CD4-positive, alpha-beta T cell treated with Interleukin-4 for 1 hour (primary cell): Measurements from ENCODE around the gene FHL3.
"Not testable (repeated sequence)": the region's sequence is repeated elsewhere in the genome, so short reads cannot be mapped to it uniquely, and the experiment has no call there.

Source experiments
- DNase-seq, 2 donors: peaks; one replicate each; pipeline ENCODE4 v3.0.0-alpha.2; 2020 to 2022

The FHL3 gene

GRCh38 chr1:38034871-38035270, 29.6 kb upstream of the FHL3 start:
- no peak for DNase-seq

- not testable (repeated sequence) for DNase-seq
These were observed 27.7 kb upstream of the FHL3 start for GRCh38 chr1:38032992-38033391.

- DNase-seq, result no peak
These were observed 26.2 kb upstream of the FHL3 start for GRCh38 chr1:38031513-38031866.

GRCh38 chr1:38030596-38031512, 25.5 kb upstream of the FHL3 start:
- DNase-seq, result no peak

DNA sequence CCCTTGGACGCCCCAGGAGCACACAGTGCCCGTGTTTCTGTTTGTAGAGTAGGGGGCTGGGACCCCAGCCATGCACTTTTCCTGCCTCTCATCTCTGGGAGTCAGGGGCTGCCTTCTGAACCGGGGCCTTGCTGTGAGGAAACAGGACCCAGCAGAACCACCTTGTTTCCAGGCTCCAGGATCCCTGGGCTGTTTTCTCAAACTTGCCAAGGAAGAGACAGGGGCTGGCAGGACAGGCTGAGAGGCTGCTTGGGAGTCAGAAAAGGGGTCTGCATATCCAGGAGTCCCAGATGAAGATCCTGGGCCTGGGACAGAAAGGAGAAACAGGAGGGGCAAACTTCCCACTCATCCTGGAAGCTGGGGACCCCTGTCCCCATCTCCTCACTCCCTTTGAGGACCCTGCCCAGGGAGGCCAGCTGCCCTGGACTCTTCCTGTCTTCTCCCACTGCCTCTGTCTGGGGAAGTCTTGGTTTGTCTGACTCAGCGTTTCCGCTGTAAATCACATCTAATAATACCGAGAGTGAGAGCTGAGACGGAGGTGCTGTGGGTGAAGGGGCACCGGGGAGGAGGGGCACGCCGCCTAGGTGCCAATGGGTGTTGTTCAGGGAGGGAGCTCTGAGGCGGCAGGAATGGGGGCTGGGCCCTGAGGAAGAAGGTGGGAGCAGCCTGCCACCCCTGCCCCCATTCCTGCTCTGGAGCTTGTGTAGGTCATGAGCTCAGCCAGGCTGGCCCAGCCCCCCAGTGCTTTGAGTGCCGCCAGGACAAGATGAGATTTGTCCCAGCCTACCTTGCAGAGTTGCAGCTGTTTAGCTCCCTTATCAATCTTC, 24.6 kb upstream of the FHL3 start:
- peak; percentile 39 to 54 for DNase-seq

DNA sequence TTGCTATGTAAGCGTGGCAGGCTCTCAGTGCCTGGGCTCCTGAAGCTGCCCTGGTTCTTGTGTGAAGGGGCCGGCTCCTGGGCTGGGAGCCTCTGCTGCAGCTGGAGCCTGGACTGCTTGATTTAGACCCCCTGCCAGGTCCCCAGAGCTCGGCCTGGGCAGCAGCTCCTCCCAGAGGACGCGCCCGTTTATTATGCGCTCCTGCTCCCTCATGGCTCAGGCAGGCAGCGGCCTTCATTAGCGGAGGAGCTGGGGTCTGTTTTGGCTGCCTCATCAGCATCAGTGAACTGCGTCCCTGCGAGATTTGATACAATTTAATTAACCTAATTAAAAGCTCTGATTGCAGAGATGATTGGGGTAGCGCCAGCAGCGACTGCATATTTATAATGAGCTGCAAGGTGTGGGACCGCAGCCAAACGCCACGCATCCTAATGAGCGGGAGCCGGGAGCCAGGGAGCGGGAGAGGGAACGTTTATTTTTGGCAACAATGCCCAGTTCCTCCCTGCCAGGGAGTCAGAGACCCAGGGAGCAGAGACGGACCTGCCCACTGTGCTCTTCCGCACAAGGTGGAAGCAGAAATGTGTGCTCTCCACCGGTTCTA, 23.9 kb upstream of the FHL3 start:
- DNase-seq, result no peak

- DNase-seq, result no peak
These were observed 23.4 kb upstream of the FHL3 start for GRCh38 chr1:38028671-38029070.

DNA sequence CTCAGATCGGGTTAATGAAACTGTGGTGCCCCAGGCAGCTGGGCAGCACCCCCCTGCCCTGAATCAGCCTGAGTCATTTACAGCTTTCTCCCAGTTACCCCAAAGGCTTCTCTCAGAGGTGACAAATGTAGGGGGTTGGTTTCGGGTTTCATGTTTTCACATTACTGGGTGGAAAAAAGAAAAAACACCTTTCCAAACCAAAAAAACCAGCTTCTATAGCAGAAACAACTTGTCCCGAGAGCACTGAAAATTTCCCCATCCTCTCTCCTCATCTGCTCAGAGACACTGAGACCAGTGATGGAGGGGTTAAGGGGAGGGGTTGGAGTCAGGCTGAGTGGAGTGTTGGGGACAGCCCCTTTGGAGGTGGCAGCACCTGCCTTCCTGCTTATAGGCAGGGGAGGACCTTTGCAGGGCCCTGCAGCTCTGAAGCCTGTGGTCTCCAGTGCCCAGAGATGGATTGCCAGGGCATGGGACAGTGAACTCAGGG, 22.8 kb upstream of the FHL3 start:
- no peak for DNase-seq

- no peak for DNase-seq
These were observed 22.1 kb upstream of the FHL3 start for GRCh38 chr1:38027201-38028104.

DNA sequence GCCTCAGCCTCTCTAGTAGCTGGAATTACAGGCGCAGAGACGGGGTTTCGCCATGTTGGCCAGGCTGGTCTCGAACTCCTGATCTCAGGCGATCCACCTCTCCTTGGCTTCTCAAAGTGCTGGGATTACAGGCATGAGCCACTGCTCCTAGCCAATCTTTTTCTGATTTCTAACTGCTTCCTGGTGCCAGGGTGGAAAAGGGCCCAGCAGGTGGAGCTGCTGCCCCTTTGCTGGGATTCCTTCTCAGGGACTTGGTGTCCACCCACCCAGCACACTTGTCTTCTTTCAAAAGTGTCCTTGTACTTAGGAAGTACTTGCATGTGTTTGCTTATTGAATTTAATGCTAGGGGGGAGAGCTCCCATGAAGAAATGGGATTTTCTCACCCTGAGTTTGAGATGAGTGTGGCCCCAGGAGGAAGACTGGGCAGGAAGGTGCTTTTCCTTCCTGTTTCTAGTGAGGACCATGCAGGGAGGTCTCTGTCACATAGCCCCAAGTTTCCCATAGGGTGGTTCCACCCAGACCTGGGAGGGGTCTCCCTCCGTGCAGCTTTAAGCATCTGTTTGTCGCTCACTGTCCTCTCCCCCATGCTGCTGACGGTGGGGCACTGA, 21.4 kb upstream of the FHL3 start:
- no peak for DNase-seq

- no peak for DNase-seq
These were observed 20.4 kb upstream of the FHL3 start for GRCh38 chr1:38025664-38026063.

GRCh38 chr1:38025233-38025632, 19.9 kb upstream of the FHL3 start:
- no peak for DNase-seq

DNA sequence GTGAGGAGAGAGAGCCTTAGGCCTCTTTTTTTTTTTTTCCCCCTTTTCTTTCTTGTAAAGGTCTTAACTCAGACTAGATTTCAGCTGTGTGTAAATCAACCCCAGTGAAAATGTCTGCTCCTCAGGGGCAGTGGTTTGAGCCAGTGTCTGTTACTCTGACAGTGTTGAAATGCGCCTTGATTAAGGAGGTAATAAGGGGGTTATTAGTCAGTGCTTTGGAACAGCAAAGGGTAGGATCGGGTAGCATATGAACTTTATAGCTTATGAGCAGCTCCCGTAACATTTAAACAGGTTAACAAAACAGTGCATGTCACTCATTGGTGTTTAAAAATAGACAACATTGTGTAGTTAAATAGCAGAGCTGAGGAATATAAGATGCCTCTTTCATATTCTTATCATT, 17.5 kb upstream of the FHL3 start:
- DNase-seq, result no peak

DNA sequence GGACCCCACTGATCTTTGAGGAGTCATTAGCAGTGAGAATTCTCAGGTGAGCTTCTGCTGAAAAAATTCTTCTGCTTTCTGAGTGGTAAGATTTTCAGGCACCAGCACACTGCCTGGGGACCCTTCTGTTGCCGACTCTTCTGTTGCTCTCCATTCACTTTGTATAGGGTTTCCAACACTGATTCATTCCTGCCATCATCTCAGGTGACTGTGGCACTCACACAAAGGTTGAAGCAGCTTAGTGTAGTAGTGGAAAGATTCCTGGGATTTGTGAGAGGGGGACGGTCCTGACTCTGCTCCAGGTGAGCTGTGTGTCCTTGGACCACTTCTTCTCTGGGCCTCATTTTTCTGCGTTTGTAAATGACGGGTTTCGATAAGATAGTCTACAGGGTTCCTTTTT, 16.7 kb upstream of the FHL3 start:
- no peak for DNase-seq

DNA sequence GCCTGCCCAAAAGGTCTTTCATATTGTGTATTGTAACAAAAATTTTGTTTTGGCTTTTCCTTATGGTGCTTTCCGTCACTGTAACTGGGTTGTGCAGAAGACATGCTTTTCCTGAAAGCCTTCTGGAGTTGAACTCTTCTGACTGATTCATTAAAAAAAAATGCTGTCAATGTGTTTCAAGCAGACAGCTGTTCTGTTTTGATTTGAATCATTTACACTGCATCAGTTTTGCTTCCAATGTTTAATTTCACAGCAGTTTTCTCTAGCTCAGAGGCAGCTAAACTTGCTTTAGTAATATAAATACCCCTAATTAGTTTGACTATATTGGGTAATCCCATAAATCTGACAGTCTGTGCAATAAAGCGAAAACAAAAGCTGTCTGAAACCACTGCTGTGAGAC, 15.1 kb upstream of the FHL3 start:
- DNase-seq, result no peak

GRCh38 chr1:38018864-38019343, 13.6 kb upstream of the FHL3 start:
- peak in 1 of 2 donors; percentile 60 for DNase-seq

GRCh38 chr1:38015978-38016725, 10.8 kb upstream of the FHL3 start:
- DNase-seq, result no peak

GRCh38 chr1:38014724-38015424, 9.6 kb upstream of the FHL3 start:
- DNase-seq, result no peak

- DNase-seq, result no peak
These were observed 8.9 kb upstream of the FHL3 start for GRCh38 chr1:38014171-38014570.

DNA sequence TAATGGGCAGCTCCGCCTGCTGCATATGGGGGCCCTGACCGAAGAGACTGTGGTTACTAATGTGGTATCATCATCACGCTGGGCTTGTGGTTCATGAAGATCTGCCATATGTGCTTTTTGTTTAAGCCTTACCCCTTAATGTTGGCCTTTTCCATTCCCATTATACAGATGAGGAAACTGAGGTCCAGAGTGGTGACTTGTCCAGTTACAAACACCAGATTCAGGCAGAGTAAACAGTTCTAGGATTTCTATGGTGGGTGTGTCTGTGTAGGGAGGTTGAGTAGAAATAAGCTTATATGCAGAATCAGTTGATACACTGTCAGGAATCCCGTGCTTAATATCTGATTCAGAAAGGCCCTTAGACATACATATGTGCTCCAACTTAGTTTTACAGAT, 7.9 kb upstream of the FHL3 start:
- DNase-seq, result no peak
